ENCODE measurements around the gene MPHOSPH8.

DNA sequence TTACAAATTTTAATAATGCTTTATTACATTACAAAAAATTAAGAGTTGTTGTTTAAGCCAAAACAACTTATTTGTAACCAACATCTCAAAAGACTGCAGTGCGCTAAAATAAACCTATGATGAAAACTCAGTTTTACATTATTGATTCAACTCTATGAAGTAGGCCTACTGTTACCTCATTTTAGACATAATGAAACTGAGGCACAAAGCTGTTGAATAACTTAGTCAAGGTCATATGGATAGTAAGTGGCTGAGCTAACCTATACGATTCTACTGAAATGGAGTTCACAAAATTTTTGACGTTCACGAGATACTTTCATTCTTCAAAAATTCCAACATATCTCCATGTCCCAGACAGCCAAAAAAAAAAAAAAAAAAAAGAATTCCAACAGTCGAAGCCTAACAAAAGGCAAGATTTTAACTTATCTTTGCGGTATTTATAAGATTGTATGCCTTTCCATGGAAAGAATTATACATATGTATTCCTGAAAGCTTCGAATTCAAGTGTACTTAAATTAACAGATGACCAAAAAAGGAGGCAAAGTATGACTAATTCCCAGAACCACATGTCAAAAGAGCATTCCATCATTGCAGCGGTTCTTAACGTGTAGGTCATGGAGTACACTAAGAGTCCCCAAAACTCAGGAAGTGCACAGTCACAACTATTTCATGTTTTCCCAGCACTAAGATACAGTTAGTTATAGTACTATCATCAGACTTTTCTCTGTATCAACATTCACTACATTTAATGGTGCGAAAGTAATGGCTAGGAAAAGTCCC is 79.9 kb downstream of the MPHOSPH8 start:
- no peak for TF ChIP-seq POLR2A (IDR thresholded peaks at IDR 0.05)
- no peak for TF ChIP-seq CTCF (IDR thresholded peaks at IDR 0.05)
